ENCODE data around the gene TTLL8.

DNA sequence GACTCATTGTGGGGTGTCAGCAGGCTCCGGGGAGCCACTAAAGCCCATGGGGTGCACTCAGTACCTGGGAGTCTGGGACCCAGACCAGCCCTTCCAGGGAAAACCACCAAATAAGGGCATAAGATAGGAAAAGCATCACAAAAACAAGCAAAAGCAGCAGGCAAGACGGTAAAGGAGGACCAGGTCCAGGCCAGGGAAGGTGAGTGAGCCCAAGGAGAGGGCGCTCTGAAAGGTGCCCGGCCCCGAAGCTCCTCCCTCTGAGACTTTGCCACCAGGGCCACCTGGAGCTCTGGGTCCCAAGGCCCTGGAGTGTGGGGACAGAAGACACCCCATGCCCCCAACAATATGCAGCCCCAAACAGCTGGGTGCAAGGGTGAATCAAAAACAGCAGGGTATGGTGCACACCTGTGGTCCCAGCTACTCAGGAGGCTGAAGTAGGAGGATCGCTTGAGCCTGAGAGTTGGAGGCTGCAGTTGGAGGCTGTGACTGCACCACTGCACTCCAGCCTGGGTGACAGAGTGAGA is 40.3 kb downstream of the TTLL8 start:
- TF ChIP-seq, protein P1, sequence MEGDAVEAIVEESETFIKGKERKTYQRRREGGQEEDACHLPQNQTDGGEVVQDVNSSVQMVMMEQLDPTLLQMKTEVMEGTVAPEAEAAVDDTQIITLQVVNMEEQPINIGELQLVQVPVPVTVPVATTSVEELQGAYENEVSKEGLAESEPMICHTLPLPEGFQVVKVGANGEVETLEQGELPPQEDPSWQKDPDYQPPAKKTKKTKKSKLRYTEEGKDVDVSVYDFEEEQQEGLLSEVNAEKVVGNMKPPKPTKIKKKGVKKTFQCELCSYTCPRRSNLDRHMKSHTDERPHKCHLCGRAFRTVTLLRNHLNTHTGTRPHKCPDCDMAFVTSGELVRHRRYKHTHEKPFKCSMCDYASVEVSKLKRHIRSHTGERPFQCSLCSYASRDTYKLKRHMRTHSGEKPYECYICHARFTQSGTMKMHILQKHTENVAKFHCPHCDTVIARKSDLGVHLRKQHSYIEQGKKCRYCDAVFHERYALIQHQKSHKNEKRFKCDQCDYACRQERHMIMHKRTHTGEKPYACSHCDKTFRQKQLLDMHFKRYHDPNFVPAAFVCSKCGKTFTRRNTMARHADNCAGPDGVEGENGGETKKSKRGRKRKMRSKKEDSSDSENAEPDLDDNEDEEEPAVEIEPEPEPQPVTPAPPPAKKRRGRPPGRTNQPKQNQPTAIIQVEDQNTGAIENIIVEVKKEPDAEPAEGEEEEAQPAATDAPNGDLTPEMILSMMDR (conservative IDR thresholded peaks at IDR 0.05; ENCODE audit: low read length): no peak
- no peak for TF ChIP-seq EZH2phosphoT487 (IDR thresholded peaks at IDR 0.05; ENCODE audit: borderline replicate concordance)

Data from Loucy (cell line).